GM21360 (cell line): Measurements from ENCODE around the gene VAV2.
"Not testable (repeated sequence)": the region's sequence is repeated elsewhere in the genome, so short reads cannot be mapped to it uniquely, and the experiment has no call there.

Experiments
- ATAC-seq: cut with Tn5 transposase; IDR thresholded peaks from one replicate; pipeline ENCODE4 v1.9.1; 2021; ENCODE audit warnings: mild to moderate bottlenecking, moderate library complexity; ENCODE audit not compliant: unreplicated experiment

The VAV2 gene

GRCh38 chr9:133762488-133763271, 229.4 kb downstream of the VAV2 start:
- no peak for ATAC-seq

GRCh38 chr9:133761641-133762248, 230.4 kb downstream of the VAV2 start:
- ATAC-seq = no peak

DNA sequence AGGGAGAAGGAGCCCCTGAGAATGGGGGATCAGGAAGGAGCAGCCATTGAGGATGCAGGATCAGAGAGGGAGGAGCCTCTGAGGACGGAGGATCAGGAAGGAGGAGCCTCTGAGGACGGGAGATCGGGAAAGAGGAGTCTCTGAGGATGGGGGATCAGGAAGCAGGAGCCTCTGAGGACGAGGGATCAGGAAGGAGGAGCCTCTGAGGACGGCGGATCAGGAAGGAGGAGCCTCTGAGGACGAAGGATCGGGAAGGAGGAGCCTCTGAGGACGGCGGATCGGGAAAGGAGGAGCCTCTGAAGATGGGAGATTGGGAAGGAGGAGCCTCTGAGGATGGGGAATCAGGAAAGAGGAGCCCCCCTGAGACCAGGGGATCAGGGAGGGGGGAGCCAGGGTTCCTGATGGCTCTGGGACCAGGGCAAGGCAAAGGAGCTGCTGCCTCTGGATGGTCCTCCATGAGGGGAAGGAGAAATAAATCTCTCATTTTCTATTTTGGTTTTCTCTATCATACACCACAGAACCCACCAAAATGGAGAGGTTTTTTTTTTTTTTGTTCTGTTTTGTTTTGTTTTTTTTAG, 231.3 kb downstream of the VAV2 start:
- ATAC-seq = no peak

DNA sequence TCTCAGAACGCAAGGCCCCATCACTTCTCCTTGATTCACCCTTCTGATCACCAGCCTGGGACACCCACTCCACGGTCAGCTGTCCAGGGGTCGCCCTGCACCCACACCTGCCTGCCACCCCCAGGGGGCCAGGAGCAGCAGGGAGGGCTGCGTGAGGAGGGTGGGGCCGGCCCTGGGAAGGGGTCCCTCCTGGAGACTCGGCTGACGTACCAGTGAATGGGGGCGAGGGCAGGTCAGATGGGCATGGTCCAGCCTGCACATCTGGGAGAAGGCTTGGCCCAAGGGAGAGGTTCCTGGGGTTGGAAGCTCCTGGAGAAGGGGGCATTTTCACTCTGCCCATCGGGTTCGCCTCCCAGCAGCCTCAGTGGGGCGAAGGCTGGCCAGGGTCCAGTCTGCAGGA, 232.2 kb downstream of the VAV2 start:
- ATAC-seq = no peak

DNA sequence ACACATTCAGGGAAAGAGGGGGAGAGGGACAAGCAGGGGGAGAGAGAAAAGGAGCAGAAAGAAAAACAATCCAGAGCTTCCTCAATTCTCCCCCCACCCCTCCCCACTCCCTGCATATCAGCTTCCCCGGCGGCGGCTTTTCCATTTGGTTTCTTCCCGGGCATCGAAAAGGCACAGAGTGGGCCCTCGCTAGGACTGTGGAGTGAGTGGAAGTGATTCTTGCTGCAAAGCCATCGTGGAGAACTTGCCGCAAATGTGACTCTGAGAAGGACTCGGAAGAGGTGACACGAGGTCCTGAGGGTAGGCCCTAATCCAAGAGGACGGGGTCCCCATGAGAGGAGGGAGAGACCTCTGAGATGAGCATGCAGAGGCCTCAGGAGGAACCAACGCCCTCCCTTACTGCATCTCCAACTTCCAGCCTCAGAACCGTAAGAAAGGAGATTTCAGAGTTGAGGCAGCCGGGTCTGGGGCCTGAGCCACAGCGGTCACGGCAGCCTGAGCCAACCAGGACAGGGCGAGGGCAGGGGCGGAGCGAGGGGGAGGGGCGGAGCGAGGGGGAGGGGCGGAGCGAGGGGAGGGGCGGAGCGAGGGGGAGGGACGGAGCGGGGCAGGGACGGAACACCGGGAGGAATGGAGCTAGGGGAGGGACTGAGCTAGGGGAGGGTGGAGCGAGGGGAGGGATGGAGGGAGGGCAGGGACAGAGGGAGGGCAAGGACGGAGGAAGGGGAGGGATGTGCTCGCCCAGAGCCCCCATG, 232.8 kb downstream of the VAV2 start:
- ATAC-seq = no peak

- ATAC-seq = no peak
Measured at GRCh38 chr9:133758228-133758627, 233.9 kb downstream of the VAV2 start.

GRCh38 chr9:133754688-133755227, 237.4 kb downstream of the VAV2 start:
- ATAC-seq = no peak

GRCh38 chr9:133754187-133754586, 237.9 kb downstream of the VAV2 start:
- ATAC-seq = no peak

DNA sequence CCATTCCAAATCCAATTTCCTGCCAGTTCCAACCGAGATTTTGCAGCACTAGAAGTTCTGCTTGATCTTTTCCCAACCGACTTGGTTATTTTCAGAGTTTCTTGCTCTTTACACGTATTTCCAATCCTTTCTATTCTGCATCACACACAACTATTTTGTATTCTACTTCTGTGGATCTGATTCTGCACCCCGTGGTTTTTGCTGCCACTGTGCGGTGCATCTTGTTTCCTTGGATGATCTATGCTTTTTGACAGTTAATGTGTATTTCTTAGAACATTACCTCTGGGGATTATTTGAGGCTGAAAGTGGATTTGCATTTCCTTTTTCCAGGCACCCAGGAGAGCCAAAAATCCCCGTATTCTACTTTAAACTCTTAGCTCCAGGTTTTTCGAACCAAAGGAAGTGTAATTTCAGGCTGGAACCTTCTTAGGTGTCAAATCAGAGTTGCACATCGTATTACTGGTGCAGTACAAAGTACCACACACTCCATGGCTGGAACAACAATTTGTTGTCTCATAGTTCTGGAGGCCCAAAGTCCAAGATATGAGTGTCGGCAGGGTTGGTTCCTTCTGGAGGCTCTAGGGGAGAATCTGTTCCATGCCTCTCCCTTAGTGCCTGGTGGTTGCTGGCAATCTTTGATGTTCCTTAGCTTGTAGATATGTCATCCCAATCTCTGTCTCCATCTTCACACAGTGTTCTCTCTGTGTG, 239.2 kb downstream of the VAV2 start:
- ATAC-seq = no peak

GRCh38 chr9:133750982-133751649, 241.0 kb downstream of the VAV2 start:
- no peak for ATAC-seq

DNA sequence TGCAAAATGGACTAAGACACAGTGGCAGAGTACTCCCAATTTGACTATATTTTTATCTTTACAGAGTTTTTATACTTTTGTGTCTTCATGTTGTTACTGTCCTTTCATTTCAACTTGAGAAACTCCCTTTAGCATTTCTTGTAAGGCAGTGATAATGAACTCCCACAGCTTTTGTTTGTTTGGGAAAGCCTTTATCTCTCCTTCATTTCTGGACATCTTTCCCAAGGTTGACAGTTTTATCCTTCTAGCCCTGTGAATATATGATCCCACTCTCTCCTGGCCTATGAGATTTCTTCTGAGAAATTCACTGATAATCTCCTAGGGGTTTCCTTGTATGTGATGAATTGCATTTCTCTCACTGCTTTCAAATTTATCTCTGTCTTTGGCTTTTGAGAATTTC, 244.8 kb downstream of the VAV2 start:
- no peak for ATAC-seq

- not testable (repeated sequence) for ATAC-seq
Measured at GRCh38 chr9:133744528-133744927, 247.6 kb downstream of the VAV2 start.

DNA sequence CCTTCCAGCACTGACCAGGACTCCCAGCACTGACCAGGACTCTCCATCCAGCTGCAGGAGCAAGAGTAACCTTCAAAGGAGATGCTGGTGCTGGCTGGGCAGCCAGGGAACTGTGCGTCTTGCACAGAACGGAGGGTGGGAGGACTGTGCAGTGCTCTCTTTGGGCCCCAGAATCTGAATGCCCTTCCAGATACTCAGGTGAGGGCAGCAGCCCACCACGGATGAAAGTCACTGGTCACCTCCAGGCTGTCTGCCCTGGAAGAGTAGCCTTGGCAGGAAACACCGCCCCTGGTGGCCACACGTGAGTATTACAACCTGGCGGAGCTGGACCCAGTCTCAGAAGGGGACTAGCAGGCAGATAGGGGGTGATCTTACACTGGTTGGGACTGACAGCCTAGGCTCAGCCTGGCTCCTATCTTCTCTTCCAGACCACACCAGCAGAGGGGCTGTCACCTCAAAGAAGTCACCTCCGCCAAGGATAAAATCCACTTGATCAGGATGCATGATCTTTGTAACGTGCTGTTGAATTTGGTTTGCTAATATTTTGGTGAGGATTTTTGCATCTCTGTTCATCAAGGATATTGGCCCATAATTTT, 249.2 kb downstream of the VAV2 start:
- ATAC-seq = peak; percentile 76

GRCh38 chr9:133742251-133742650, 249.9 kb downstream of the VAV2 start:
- ATAC-seq = no peak

DNA sequence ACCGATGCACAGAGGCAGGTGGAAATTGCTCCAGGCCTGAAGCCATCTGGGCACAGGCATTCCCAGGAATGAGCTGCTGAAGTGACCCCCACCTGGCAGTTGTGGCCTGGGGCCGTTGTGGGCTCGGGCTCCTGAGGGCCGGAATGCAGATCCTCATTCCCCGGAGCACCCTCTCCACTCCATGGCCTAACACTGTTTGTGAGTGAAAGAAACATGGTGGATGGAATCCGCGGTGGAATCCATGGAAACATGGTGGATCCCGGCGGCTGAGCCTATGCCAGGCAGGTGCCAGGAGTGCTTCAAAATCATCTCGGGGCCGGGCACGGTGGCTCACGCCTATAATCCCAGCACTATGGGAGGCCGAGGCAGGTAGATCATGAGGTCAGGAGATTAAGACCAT, 250.4 kb downstream of the VAV2 start:
- no peak for ATAC-seq

DNA sequence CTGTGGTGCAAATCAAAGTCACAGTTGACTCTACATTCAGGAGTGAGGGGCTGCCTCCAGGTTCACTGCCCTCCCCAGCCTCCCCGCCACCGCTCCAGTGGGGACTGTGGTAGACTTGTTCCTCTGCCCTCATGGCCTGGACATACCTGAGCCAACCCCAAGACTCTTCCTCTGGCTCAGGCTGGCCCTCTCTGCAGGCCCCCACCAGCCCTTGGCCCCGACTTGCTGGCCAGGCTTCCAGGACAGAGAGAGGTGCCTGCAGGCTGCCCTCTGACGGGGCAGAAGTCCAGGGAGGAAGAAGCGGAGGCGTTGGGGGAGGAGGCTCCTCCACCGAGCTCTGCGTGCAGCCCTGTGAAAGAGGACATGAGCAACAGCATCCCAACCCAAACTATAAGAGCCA, 251.2 kb downstream of the VAV2 start:
- ATAC-seq = no peak

DNA sequence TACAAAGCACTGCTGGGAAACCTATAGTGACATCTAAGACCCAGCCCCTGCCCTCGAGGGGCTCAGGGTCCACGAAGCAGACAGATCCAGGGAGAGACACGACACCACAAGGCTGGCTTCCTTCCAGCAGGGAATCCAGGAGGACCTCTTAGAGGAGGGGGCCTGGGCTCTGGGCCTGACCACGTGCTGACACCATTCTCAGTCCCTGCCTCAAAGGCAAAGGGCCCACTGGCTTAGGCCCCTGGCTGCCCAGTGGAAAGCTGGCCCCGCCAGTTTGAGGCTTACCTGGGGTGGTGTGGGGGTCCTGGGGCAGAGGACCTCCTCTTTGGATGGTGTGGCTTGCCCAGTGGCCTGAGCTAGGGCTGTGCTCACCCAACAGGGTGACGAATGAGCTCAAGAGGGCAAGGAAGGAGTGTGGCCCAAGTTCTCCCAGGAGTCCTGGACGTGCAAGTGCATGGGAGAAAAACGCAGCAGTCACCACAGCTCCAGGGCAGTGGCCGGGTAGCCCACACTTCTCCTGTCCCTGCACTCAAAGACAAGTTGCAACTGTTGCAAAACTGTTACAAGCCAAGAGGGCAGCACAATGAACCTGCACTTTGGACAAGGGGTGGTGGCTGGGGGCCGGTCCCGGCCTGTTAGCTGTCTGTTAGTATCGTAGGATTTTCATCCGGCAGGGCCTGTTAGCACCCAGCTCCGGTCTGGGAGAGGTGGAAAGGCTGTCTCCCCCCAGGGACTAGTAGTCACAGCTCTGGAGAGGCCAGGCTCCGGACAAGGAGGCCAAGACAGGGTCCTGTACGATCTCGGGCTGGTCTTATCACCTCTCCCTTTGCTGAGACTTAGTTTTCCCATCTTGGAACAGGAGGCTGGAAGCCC, 252.5 kb downstream of the VAV2 start:
- no peak for ATAC-seq

DNA sequence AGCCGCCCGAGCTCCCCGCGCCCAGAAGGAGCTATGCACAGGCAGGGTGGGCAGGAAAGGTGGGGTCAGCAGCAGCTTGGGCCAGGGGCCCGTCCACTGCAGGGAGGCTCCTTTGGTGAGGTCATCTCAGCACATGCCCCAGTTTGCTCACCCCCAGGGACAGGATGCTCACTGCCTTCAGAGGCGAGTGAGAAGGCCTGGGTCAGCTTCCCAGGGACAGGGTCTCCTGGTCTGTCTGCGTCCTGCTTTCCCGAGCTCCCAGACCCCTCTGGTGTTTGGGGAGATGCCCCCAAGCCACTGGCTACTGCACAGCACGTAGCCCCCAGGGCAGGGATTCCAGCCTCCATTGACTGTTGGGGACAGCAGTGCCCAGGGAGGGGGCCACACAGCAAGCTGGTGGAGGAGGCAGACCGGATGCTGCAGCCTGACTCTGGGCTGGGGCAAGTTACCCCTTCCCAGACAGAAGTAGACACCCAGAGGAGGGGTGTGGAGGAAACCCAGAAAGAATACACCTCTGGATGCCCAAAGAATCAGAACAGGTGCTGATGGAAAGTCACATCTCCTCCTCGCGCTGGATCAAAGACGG, 253.4 kb downstream of the VAV2 start:
- ATAC-seq = no peak
